HepG2 (cell line): ENCODE measurements around the gene BCAS3. TPM values are rescaled to one million over a fixed set of nuclear protein-coding genes. Genes with fewer than 3 reads are reported as not detected.

Experiments
- ATAC-seq: fragments of 200-7000 bp; cut with Tn5 transposase; 3 replicates; pipeline ENCODE4 v1.9.1; 2020; ENCODE audit warnings: mild to moderate bottlenecking, moderate library complexity
- BruUV-seq: library from RNA; stranded (reverse); fragments of 400-500 nt; replicated peaks from 2 replicates; lab custom pipeline; 2021; lab: Mats Ljungman, UMichigan
- CTCF ChIA-PET: fragments of 300-600 bp; formaldehyde crosslinking; extraction: SDS; loops from one replicate; lab custom pipeline; 2021; ENCODE audit warnings: low total read pairs, inconsistent platforms, low intra/inter-chr PET ratio; lab: Yijun Ruan, JAX
- POLR2A ChIA-PET: fragments of 350-600 bp; sonication (Branson Sonifier 250); formaldehyde crosslinking; loops from one replicate; lab custom pipeline; 2020; ENCODE audit warnings: antibody characterized with exemption, inconsistent platforms; lab: Yijun Ruan, JAX
- DNase-seq: peaks from one replicate; pipeline ENCODE4 v3.0.0-alpha.2; 2015; ENCODE audit warnings: low spot score
- FAIRE-seq: peaks from 3 replicates; lab custom pipeline; 2011; peaks lifted over from hg19 to GRCh38; lab: Jason Lieb, UNC
- H2AFZ ChIP-seq: one replicate; pipeline ENCODE4 v1.6.1; 2011; ENCODE audit warnings: low read length, inconsistent platforms
- H3K27ac ChIP-seq: fragments of 300-600 bp; 3 replicates; pipeline ENCODE4 v1.8.0; 2011; ENCODE audit warnings: mixed run types, mild to moderate bottlenecking, mixed read lengths, low read length, inconsistent platforms; ENCODE audit not compliant: insufficient read depth; ENCODE audit errors: extremely low read length
- H3K27me3 ChIP-seq, 2 experiments: fragments of 200-600 bp in 1 of 2; 2 replicates in 1 of 2; 3 replicates in 1 of 2; pipeline versions ENCODE4 v1.6.0 to v1.8.0; 2011; ENCODE audit warnings: low read length in 2 of 2, mild to moderate bottlenecking in 2 of 2, moderate library complexity in 2 of 2, inconsistent platforms in 1 of 2; ENCODE audit not compliant: insufficient read depth in 2 of 2, control insufficient read depth in 1 of 2
- H3K36me3 ChIP-seq, 2 experiments: fragments of 200-600 bp in 1 of 2; replicated peaks in 1 of 2; 2 replicates in 1 of 2; 3 replicates in 1 of 2; pipeline versions ENCODE4 v1.5.1 to v1.8.0; 2011; ENCODE audit warnings: low read length in 2 of 2, inconsistent platforms in 1 of 2; ENCODE audit not compliant: insufficient read depth in 2 of 2, control insufficient read depth in 1 of 2
- H3K4me1 ChIP-seq: 2 replicates; pipeline ENCODE4 v1.5.1; 2012; ENCODE audit warnings: low read length, inconsistent platforms; ENCODE audit not compliant: insufficient read depth
- H3K4me2 ChIP-seq: 2 replicates; pipeline ENCODE4 v1.6.0; 2011; ENCODE audit warnings: low read depth, low read length, inconsistent platforms
- H3K4me3 ChIP-seq, 3 experiments: fragments of 200-600 bp in 1 of 3; sonication (generic), shearing (Covaris generic) in 1 of 3; replicated peaks in 1 of 3; 2 replicates each; pipeline ENCODE4 v1.5.1; 2011 to 2016; ENCODE audit warnings: low read length in 3 of 3, inconsistent platforms in 2 of 3, low read depth in 2 of 3, mild to moderate bottlenecking in 2 of 3, control low read depth in 1 of 3, mixed read lengths in 1 of 3; ENCODE audit not compliant: insufficient read depth in 1 of 3
- H3K79me2 ChIP-seq: one replicate; pipeline ENCODE4 v1.6.1; 2011; ENCODE audit warnings: low read length, inconsistent platforms; ENCODE audit not compliant: insufficient read depth
- H3K9ac ChIP-seq: 2 replicates; pipeline ENCODE4 v1.6.0; 2011; ENCODE audit warnings: mild to moderate bottlenecking, low read depth, low read length, inconsistent platforms; ENCODE audit not compliant: insufficient read depth
- H3K9me3 ChIP-seq: 2 replicates; pipeline ENCODE4 v1.5.1; 2012; ENCODE audit warnings: mild to moderate bottlenecking, low read length
- H4K20me1 ChIP-seq: 2 replicates; pipeline ENCODE4 v1.6.0; 2011; ENCODE audit warnings: inconsistent platforms, mild to moderate bottlenecking, low read length, moderate library complexity; ENCODE audit not compliant: insufficient read depth
- FLYWCH1 ChIP-seq: sonication (generic); formaldehyde crosslinking; IDR thresholded peaks from 2 replicates; pipeline ENCODE4 v1.8.1; 2023; ENCODE audit warnings: mild to moderate bottlenecking, missing genetic modification reagents
- GRHL1 ChIP-seq: sonication (generic); formaldehyde crosslinking; conservative IDR thresholded peaks from 2 replicates; pipeline ENCODE4 v1.8.0; 2022; ENCODE audit warnings: missing genetic modification reagents
- KLF6 ChIP-seq: IDR thresholded peaks from 2 replicates; pipeline ENCODE4 v1.8.0; 2016; ENCODE audit warnings: missing biosample characterization, missing genetic modification reagents
- NFE2 ChIP-seq: sonication (generic); formaldehyde crosslinking; IDR thresholded peaks from 2 replicates; pipeline ENCODE4 v1.4.0; 2020; ENCODE audit warnings: missing genetic modification reagents
- POLR2AphosphoS5 ChIP-seq: IDR thresholded peaks from 2 replicates; pipeline ENCODE4 v1.6.1; 2012; ENCODE audit warnings: low read depth, low read length
- ZBTB3 ChIP-seq: sonication (generic); formaldehyde crosslinking; IDR thresholded peaks from 2 replicates; pipeline ENCODE4 v1.4.0; 2020; ENCODE audit warnings: low read depth, mild to moderate bottlenecking, moderate library complexity, missing genetic modification reagents, borderline replicate concordance
- ZBTB37 ChIP-seq: sonication (generic); formaldehyde crosslinking; IDR thresholded peaks from 2 replicates; pipeline ENCODE4 v1.4.0; 2020; ENCODE audit warnings: mild to moderate bottlenecking, missing genetic modification reagents
- ZBTB44 ChIP-seq: sonication (generic); formaldehyde crosslinking; IDR thresholded peaks from 2 replicates; pipeline ENCODE4 v1.4.0; 2020; ENCODE audit warnings: missing genetic modification reagents
- WGBS: methylation state at CpG from one replicate; pipeline ENCODE4 v1.1.6; 2017; ENCODE audit warnings: low lambda C conversion rate; 5-methylcytosine and 5-hydroxymethylcytosine counted together
- in situ Hi-C: cut with HindIII; loops from 2 replicates; pipeline ENCODE4 v1.10.0; 2017; ENCODE audit warnings: low pct_unique_long_range_greater_than_20kb; ENCODE audit not compliant: extremely low pct_ligation_motif_present
- intact Hi-C: fragments of 100-400 bp; cut with micrococcal nuclease; formaldehyde crosslinking; loops from one replicate; pipeline ENCODE4 v1.10.0; 2022; ENCODE audit not compliant: unreplicated experiment
- polyA plus RNA-seq, 8 experiments: library from polyadenylated mRNA; depleted of rRNA in 3 of 8; stranded (reverse) in 7 of 8; unstranded in 1 of 8; fragments of >200 nt; fragmentation: Illumina TruSeq in 4 of 8; extraction: Trizol in 4 of 8; gene quantifications; 2 replicates each; pipeline versions ENCODE4 v1.2.1 to v1.2.3, GENCODE V29; 2011 to 2016; ENCODE audit warnings: low read depth in 4 of 8, missing spikeins in 1 of 8, mixed read lengths in 1 of 8; ENCODE audit not compliant: insufficient read depth in 1 of 8
- total RNA-seq, 5 experiments: library from RNA; depleted of rRNA; stranded (reverse); fragments of >200 nt; fragmentation: Illumina TruSeq; extraction: Trizol; gene quantifications; 2 replicates each; pipeline ENCODE4 v1.2.3, GENCODE V29; 2016; ENCODE audit warnings: low read depth in 1 of 5

BCAS3 gene
- total and polyA plus RNA-seq, 2 of the 13 experiments (the other 11 are each of a cell fraction or from before 2014, with no cell fraction given), result 10.7 to 11.2 TPM

GRCh38 chr17:61040666-61041065, 363.0 kb downstream of the BCAS3 start:
- WGBS, result 93% methylated on average over 4 of the region's 4 CpGs
- H3K27me3 ChIP-seq, result no peaks in the 10 kb centered on the region
- intact Hi-C loops (no loop called here), in situ Hi-C loops (no loop called here)
- H3K36me3 ChIP-seq, result no peaks in the 10 kb centered on the region
- no peak overlapping the region for H3K4me2 ChIP-seq
- no TSS peak for BruUV-seq
- no peak for DNase-seq
- no peak for TF ChIP-seq ZBTB44 (CRISPR knock-in tag)
- no peak for TF ChIP-seq ZBTB3 (CRISPR knock-in tag)
- no peak for TF ChIP-seq FLYWCH1 (CRISPR knock-in tag)
- TF ChIP-seq NFE2, result no peak
- TF ChIP-seq KLF6 (CRISPR knock-in tag), result no peak
- no peak for TF ChIP-seq GRHL1
- TF ChIP-seq POLR2AphosphoS5, result no peak
- no peak for TF ChIP-seq ZBTB37 (CRISPR knock-in tag)
- H3K9me3 ChIP-seq, result no peaks in the 10 kb centered on the region
- no peak for FAIRE-seq
- H3K4me3 ChIP-seq, result no peak overlapping the region
- ChIA-PET CTCF (no interaction called here), POLR2A (no interaction called here)
- no peaks in the 10 kb centered on the region for H4K20me1 ChIP-seq
- no peak overlapping the region for H3K27ac ChIP-seq
- no peaks in the 10 kb centered on the region for H3K79me2 ChIP-seq
- H3K4me1 ChIP-seq, result no peaks in the 10 kb centered on the region
- no peak overlapping the region for H3K9ac ChIP-seq
- ATAC-seq, result no peak
- H2AFZ ChIP-seq, result no peak overlapping the region
